Measurements from ENCODE around the gene SPEF2.

The SPEF2 gene

GRCh38 chr5:35778259-35778769 lies 160.7 kb downstream of the SPEF2 start:
- no peak for DNase-seq (ENCODE audit: low read depth in 2 of 2)

DNA sequence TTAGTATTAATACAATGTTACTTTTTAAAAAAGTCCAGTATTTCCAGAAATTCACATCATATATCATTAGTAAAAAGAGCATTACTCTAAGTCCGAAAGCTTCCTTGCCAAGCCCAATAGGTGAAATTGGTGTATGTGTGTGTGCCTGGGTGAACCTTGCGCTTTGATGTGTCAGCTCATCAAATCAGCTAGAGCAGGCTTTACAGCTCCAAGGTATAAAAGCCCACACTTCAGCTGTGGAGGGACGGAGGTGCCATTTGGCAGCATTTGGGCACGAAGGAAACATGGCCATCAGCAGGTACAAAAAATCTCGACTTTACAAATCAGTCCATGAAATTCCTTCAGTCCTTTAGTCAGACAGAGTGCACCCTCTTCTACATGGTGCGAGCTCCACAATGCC lies 162.6 kb downstream of the SPEF2 start:
- DNase-seq (ENCODE audit: low read depth in 2 of 2): no peak

DNA sequence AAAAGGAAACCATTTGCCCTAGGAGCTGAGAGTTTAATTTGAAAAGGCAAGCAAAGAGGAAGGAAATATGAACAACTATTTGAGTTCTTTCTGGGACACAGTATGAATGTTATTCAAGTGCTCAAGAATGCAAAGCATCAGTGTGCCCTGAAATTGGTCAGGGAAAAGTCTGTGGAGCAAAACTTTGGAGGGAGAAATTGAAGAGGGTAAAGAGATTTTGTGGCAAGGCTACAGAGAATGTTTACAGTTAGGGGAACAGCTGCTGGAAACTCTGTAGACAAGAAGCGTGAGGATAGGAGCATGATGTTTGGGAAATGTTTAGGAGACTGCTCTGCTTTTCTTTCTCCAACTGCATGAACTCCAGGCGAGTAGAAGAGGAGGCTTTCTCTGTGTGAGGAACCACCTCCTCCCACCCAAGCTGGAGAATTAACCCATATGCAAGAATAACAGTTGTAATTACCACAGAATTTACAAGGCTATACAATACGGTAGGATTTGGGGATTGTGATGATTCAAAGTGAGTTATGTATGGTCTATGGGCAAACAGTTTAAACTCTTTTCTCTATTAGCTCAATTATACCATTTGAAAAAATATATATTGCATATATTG lies 163.6 kb downstream of the SPEF2 start:
- DNase-seq (ENCODE audit: low read depth in 2 of 2): no peak

GRCh38 chr5:35783551-35783950 lies 165.9 kb downstream of the SPEF2 start:
- no peak for DNase-seq (ENCODE audit: low read depth in 2 of 2)

DNA sequence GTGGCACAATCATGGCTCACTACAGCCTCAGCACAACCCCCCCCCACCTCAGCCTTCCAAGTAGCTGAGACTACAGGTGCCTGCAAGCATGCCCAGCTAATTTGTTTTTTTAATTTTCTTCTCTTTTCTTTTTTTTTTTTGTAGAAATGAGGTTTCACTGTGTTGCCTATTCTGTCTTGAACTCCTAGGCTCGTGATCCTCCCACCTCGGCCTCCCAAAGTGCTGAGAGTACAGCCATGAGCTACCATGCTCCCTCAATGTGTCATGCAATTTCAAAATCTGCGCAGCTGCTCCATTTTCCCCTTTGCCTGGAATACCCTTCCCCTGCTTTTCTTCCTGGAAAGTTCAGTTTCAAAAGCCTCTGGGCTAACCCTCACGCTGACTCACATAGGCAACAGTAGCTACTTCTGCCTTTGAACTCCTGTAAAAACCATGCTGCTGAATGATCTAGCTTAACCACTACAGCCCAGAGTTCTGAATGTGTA lies 168.0 kb downstream of the SPEF2 start:
- DNase-seq (ENCODE audit: low read depth in 2 of 2): peak; percentile 39 to 45

DNA sequence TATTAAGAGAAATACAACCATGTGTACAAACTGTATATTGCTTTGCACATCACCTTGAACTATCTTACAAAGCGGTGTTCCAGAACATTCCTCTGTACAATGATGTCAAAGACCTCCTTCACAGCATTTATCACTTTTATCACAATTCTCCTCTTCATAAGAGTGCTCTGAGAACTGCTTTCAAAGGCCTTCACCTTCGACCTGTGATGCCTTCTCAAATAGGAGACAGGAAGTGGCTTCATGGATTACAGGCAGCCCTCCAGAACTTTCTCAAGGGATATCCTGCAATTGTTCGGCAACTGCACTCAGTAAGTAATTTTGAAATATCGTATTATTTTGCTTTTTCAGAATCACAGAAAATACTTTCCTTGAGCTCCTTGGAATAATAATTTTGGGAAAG lies 171.1 kb downstream of the SPEF2 start:
- no peak for DNase-seq (ENCODE audit: low read depth in 2 of 2)

- no peak for DNase-seq (ENCODE audit: low read depth in 2 of 2)
These were observed 172.2 kb downstream of the SPEF2 start for GRCh38 chr5:35789732-35790456.

DNA sequence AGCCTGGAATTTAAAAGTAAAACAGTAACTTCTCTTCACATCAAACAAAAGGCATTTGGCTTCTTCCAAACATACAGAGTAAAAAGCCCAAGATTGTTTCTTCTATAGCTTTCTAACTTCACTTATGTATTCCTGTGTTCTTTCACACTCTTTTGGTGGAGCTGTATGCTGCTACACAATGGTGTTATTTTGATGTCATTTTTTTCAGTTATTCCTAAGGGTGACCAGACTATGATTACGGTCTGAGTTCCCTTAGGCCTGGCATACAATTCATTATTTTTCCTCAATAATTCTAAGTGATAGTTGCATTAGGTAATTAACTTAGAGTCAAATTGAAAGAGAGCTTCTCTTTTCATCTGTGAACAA lies 172.8 kb downstream of the SPEF2 start:
- DNase-seq (ENCODE audit: low read depth in 2 of 2): no peak

GRCh38 chr5:35794328-35794619 lies 176.6 kb downstream of the SPEF2 start:
- no peak for DNase-seq (ENCODE audit: low read depth in 2 of 2)

DNA sequence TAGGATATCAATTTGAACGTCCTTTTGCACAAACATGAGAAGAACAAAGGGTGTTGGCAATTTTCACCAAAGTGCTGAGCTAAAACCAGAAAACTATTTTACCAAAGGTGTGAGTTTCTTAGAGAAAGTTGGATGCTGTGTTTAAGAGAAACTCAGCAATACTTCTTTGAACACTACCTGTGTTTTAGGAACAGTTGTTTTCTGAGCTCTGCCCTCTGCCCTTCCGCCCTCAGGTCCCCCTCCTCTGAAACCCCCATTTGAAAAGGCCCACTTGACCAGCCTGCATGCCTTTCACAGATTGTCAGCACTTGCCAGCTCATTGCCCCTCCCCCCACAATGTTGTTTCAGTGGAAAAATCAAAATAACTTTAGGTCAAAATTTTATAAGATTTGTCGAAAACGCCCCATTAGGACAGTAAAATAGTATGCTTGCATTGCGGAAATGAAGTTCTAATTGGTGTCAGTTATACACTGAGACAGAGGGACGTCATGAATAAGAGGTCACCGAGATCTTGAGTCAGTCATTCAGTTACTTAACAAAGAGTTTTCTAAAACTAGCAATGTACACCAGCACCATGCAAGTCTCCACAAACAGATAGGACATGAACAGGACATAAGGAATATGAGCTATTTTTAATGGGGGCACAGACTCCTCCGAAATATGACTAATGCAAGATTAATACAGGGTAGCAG lies 177.2 kb downstream of the SPEF2 start:
- DNase-seq (ENCODE audit: low read depth in 2 of 2): no peak

- no peak for DNase-seq (ENCODE audit: low read depth in 2 of 2)
These were observed 181.5 kb downstream of the SPEF2 start for GRCh38 chr5:35799181-35799580.

GRCh38 chr5:35799753-35800152 lies 182.1 kb downstream of the SPEF2 start:
- DNase-seq (ENCODE audit: low read depth in 2 of 2): no peak

DNA sequence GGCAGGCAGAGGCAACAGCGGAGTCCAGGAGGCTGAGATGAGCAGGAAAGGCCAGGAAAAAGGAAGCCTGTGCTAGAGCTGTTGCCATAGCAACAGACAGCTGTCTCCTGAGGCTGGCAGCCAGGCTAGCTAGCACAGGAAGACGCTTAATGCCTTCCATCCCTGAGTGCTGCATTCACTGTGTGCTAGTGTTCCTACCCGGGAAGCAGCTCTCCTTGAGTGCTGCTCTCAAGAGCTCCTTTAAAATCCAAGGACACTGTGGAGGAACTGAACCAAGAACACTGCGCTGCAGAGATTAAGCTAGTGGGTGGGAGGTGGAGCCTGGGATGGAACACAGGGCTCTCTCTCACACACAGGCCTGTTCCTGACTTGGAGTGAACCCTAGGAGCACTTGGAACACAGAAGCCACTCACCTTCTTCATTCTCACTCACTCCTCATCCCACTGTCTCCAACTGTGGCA lies 185.6 kb downstream of the SPEF2 start:
- DNase-seq (ENCODE audit: low read depth in 2 of 2): no peak

- no peak for DNase-seq (ENCODE audit: low read depth in 2 of 2)
These were observed 186.6 kb downstream of the SPEF2 start for GRCh38 chr5:35804201-35804653.

DNA sequence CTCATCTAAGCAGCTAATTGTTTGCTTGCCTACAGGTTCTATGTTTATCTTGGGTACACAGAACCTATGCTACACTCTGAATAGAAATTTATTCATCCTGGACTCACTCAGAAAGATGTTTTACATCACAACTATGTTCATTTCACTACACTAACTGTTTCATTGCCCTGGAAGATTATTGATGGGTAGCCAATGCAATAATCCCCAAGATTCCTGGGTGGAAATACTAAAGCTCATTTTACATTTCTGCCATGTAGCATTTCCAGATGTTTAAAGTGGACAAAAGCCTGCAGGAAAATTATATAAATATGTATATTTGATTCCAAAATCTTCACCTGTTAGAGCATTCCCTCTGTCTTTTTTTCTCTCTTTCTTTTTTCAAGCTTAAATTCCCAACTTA lies 187.2 kb downstream of the SPEF2 start:
- no peak for DNase-seq (ENCODE audit: low read depth in 2 of 2)

- DNase-seq (ENCODE audit: low read depth in 2 of 2): no peak
These were observed 192.9 kb downstream of the SPEF2 start for GRCh38 chr5:35810601-35811000.

DNA sequence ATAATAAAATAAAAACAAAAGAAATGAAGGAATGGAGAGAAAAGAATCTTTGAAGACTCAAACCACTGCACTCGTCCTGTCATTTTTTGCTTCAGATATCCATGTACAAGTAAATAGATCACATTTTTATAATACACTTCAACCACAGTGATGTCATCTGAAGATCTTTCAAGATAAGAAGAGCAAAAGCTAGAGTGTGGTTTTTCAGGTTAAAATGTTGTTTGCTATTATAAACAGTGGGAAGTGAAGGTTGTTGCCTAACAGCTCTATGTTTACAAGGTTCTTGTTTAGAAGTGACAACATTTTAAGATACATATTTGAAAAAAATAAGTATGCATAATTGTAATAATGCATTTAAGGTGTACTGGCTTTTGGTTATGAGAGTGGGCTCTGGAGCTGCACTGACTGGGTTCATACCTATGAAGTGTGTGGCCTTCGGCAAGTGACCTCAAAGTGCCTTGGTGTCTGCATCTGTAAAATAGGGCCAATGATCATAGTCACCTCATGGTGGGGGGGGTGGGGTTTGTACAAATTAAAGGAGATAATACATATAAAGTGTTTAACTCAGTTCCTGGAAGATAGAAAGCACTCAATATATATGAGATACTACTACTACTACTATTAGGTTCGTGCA lies 193.6 kb downstream of the SPEF2 start:
- no peak for DNase-seq (ENCODE audit: low read depth in 2 of 2)

GRCh38 chr5:35813521-35813920 lies 195.9 kb downstream of the SPEF2 start:
- no peak for DNase-seq (ENCODE audit: low read depth in 2 of 2)

- DNase-seq (ENCODE audit: low read depth in 2 of 2): no peak
These were observed 197.7 kb downstream of the SPEF2 start for GRCh38 chr5:35815089-35815936.

- no peak for DNase-seq (ENCODE audit: low read depth in 2 of 2)
These were observed 199.3 kb downstream of the SPEF2 start for GRCh38 chr5:35816881-35817521.

DNA sequence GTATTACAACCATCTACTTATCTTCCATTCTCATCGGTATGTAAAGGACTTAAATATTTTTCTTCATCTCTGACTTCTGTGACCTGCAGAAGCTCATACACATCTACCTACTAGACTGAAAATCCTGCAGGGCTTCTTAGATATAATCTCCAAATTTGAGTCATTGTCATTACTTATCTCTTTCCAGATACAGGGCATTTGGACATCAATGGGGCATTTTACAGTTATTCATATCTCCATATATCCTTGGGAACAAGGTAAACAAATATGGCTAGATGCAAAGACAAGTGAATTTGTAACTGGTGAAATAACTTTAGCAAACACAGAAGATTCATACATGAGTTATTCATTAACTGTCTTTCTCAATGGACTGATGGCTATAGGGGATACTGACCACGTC lies 201.4 kb downstream of the SPEF2 start:
- DNase-seq (ENCODE audit: low read depth in 2 of 2): no peak
